ENCODE results near the gene NAPA. TPM values are rescaled to one million over a fixed set of nuclear protein-coding genes. Genes with fewer than 3 reads are reported as not detected.

Gene NAPA
- total RNA-seq, 2 donors from 2014 or later: 124 to 133 TPM

DNA sequence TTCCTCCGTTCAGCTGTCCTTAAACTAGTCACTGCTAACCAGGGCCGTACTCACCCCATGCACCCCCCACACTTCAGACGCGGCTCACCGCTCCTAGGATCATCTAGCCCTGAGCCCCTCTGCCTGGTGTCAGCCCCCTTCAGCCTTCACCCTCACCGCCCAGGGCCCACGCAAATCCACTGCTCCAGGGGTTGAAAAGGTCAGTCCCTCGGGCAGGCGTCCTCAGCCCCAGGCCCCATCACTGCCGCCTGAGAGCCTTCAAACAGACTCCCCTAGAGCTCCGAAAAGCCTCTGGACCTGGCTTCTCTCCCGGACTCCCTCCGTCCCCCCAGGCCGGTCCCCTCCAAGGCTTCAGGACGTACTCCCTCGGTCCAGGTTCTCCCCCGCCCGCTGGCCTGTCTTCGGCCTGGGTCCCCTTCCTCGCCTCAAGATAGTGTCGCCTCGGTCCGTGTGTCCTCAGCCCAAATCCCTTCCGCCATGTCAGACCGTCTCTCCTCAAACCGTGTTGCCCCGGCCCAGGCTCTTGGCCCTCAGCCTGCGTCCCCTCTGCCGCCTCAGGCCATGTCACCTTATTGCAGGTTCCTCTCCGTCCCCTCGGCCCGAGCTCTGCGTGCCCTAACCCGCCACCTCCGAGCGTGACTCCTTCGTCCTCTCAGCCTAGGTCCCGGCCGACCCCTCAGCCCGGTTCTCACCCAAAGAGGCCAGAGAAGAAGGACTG, 553 bp downstream of the NAPA start:
- no peaks in the 10 kb centered on the region for H3K9me3 ChIP-seq (ENCODE audit: control insufficient read depth, low read length, poor library complexity, severe bottlenecking)
- no peaks in the 10 kb centered on the region for H3K27me3 Mint-ChIP-seq
- ATAC-seq (no peak), DNase-seq (no peak)
- peaks cover 10% of the 10 kb centered on the region for H3K36me3 Mint-ChIP-seq (ENCODE audit: low read depth)
- peak overlapping the region; percentile 99 for H3K4me3 Mint-ChIP-seq
- H3K4me1 Mint-ChIP-seq: peaks cover 52% of the 10 kb centered on the region
- H3K27ac Mint-ChIP-seq: peak overlapping the region; percentile 99

DNA sequence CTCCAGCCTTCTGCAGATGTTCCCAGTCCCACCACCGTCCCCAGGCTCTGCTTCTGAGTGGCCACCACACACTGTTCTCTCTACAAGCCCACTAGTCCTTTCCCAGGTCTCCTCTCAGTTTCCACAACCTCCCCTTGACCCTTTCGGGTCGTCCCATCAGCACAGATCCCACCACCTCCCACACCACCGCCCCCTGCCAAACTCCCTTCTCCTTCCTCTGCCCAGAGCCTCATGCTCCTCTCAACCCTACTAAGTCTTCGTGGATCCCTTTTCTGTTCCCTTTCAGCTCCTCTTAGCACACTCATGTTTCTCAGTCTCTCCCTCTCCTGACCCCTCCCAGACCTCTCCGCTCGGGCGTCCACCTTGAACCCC, 1.9 kb downstream of the NAPA start:
- Mint-ChIP-seq H3K4me1 (peaks cover 52% of the 10 kb centered on the region), H3K4me3 (peak overlapping the region; percentile 99), H3K27ac (peak overlapping the region; percentile 99), H3K36me3 (ENCODE audit: low read depth) (peaks cover 10% of the 10 kb centered on the region), H3K27me3 (no peaks in the 10 kb centered on the region)
- DNase-seq (no peak), ATAC-seq (no peak)
- no peaks in the 10 kb centered on the region for H3K9me3 ChIP-seq (ENCODE audit: control insufficient read depth, low read length, poor library complexity, severe bottlenecking)

DNA sequence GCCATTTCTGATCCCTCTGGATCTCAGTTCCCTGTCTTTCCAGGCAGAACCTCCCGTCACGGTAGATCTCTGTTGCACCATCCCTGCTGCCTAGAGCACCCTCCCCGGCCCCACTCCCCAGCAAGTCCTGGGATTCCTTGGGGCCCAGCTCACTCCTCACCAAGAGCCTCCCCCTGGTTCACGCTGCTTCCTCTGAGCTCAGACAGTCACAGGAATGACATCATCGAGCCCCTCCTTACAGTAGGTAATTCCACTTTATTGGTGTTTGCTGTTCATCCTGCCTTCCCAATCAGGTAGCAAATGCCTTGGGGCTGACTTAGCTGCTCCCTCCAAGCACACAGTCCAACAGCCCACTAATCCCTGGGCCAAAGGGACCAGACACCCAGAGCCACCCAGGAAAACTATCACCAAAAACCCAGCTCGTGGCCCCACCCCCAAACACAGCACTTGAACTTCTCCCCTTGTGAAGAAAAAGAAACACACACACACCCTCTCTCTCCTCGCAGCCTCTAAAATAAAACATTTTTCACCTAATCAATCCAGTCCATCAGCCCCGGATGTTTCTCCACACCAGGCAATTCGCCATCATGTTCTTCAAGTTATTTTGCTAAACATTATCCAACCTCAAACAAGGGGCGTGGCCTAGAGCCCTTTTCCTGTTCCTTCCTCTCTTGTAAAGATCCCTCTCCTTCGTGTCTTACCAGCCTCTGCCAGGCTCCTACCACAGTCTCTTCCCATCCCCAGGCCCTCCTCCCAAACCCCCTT, 2.5 kb downstream of the NAPA start:
- ATAC-seq (no peak), DNase-seq (no peak)
- Mint-ChIP-seq H3K36me3 (ENCODE audit: low read depth) (peaks cover 10% of the 10 kb centered on the region), H3K4me3 (peak overlapping the region; percentile 99), H3K27me3 (no peaks in the 10 kb centered on the region), H3K4me1 (peaks cover 52% of the 10 kb centered on the region), H3K27ac (peak overlapping the region; percentile 99)
- H3K9me3 ChIP-seq (ENCODE audit: control insufficient read depth, low read length, poor library complexity, severe bottlenecking): no peaks in the 10 kb centered on the region

DNA sequence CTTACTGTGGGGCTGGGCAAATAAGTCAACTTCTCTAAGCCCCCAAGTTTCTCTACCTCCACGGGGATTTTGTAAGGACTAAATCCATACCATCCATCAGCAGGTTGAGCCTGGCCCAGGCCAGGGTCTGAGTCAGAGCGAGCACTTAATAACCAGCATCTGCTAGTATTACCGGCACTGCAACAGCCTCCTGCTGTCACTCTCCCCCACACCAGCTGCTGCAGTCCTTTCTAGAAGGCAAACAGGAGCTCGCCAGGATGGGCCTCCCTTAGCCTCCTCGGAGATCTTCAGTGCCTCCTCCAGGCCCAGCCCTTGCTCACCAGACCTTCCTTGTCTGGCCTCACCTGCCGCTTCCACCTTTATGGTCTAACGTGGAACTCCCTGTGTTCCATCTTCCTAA, 3.2 kb downstream of the NAPA start:
- Mint-ChIP-seq H3K27ac (peak overlapping the region; percentile 99), H3K4me3 (no peak overlapping the region), H3K36me3 (ENCODE audit: low read depth) (peaks cover 10% of the 10 kb centered on the region), H3K4me1 (peaks cover 52% of the 10 kb centered on the region), H3K27me3 (no peaks in the 10 kb centered on the region)
- DNase-seq: no peak
- no peaks in the 10 kb centered on the region for H3K9me3 ChIP-seq (ENCODE audit: control insufficient read depth, low read length, poor library complexity, severe bottlenecking)
- no peak for ATAC-seq

DNA sequence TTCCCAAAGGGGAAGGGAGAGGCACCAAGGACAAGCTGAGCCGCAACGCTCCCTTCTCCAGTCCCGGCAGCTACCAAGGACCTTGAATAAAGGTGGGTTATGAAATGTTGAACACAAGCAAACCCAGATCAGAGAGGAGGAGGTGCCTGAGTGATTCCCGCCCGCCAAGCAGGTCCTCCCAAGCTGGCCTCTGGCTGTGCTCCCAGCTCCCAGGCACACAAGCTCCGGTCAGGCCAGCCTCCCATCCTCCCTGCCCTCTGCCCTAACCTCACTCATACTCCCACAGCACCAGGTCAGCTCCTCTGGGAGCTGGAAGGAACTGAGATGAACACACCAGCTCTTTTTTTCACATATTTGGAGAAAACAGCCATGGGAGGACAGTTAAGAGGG, 3.7 kb downstream of the NAPA start:
- Mint-ChIP-seq H3K27ac (peak overlapping the region; percentile 11), H3K4me3 (no peak overlapping the region), H3K36me3 (ENCODE audit: low read depth) (peaks cover 10% of the 10 kb centered on the region), H3K27me3 (no peaks in the 10 kb centered on the region), H3K4me1 (peaks cover 48% of the 10 kb centered on the region)
- DNase-seq (no peak), ATAC-seq (no peak)
- H3K9me3 ChIP-seq (ENCODE audit: control insufficient read depth, low read length, poor library complexity, severe bottlenecking): no peaks in the 10 kb centered on the region

DNA sequence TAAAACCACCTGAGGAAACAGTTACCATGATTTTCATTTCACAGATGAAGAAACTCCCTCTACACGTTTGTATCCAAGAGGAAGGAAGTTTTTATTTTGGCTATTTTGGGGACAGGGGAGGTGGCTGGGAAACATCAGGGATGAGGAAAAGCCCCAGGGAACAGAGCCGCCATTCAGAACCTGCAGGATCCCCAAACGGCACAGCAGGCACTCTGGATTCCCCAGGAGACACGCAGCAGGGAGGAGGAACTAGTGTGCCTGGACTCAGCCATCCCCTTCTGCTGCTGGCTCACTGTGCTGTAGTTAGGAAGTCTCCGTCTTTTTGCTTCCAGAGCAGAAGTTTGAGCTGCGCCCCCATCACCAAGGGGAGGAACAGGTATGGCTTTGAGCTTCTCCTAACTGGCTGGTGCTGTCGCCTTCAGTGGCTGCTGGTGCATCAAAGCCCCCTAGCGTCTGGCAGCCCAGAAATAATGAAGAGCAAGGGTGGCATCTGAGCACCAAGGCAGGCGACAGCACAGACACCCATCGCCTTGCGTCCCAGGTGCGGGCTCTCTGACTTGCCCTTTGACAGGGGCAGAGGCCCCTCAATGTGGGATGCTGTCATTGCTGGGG, 4.2 kb downstream of the NAPA start:
- Mint-ChIP-seq H3K4me1 (peaks cover 45% of the 10 kb centered on the region), H3K27me3 (no peaks in the 10 kb centered on the region), H3K27ac (peak overlapping the region; percentile 11)

DNA sequence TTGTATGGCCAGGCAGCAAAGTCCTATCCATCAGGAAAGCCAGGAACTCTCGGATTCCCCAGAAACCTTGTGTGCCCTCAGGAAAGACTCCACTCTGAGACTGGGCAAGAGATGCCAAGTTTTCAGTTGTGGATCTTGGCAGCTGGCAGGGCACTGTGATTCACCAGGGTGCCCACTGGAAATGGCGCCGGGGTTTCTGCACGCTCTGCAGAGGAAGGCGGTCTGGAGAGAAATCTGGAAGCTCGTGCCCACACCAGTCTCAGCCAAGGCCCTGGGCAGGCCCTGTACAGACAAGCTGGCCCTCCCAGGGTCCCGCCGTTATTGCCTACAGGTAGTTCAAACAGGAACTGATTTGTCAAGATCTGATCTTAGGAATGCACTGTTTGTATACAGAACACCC, 4.9 kb downstream of the NAPA start:
- peaks cover 10% of the 10 kb centered on the region for H3K36me3 Mint-ChIP-seq (ENCODE audit: low read depth)
- H3K27ac Mint-ChIP-seq: no peak overlapping the region
- DNase-seq (no peak), ATAC-seq (no peak)
- peaks cover 42% of the 10 kb centered on the region for H3K4me1 Mint-ChIP-seq
- no peak overlapping the region for H3K4me3 Mint-ChIP-seq
- H3K9me3 ChIP-seq (ENCODE audit: control insufficient read depth, low read length, poor library complexity, severe bottlenecking): no peaks in the 10 kb centered on the region
- no peaks in the 10 kb centered on the region for H3K27me3 Mint-ChIP-seq

More for the DNA sequence above, 4.2 kb downstream of the NAPA start:
- ATAC-seq (no peak), DNase-seq (no peak)
- H3K4me3 Mint-ChIP-seq: no peak overlapping the region
- H3K9me3 ChIP-seq (ENCODE audit: control insufficient read depth, low read length, poor library complexity, severe bottlenecking): no peaks in the 10 kb centered on the region
- H3K36me3 Mint-ChIP-seq (ENCODE audit: low read depth): peaks cover 10% of the 10 kb centered on the region

DNA sequence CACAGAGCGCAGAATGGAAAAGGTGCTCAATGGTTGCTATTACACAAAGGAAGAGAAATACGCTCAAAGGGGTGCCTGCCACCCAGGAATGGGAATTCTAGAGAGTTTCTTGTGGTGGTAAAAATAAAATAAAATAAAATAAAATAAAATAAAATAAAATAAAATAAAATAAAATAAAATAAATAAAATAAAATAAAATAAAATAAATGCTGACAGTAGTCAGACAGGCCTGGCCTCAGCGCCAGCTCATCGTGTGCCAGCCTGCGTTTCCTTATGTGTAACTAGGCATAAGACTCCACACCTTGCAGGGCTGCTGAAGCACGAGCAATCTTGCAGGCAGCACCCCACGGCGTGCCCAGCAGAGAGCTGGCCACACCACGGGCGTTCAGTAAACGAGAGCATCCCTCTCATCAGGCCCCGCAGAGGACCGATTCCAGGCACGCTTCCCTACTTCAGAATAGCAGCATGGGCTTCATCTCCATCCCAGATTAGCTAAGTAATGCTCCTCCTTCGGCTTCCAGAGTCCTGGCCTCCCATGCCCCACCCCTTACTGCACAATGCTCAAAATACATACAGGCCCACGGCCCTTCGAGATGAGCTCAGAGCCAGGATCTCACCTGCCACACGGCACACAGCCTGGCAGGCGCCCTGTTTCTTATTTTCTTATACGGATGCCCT, 5.6 kb downstream of the NAPA start:
- H3K36me3 Mint-ChIP-seq (ENCODE audit: low read depth): peaks cover 5% of the 10 kb centered on the region
- H3K27ac Mint-ChIP-seq: no peak overlapping the region
- peaks cover 36% of the 10 kb centered on the region for H3K4me1 Mint-ChIP-seq
- H3K4me3 Mint-ChIP-seq: no peak overlapping the region
- no peak for DNase-seq
- ATAC-seq: no peak
- H3K9me3 ChIP-seq (ENCODE audit: control insufficient read depth, low read length, poor library complexity, severe bottlenecking): no peaks in the 10 kb centered on the region
- no peaks in the 10 kb centered on the region for H3K27me3 Mint-ChIP-seq

DNA sequence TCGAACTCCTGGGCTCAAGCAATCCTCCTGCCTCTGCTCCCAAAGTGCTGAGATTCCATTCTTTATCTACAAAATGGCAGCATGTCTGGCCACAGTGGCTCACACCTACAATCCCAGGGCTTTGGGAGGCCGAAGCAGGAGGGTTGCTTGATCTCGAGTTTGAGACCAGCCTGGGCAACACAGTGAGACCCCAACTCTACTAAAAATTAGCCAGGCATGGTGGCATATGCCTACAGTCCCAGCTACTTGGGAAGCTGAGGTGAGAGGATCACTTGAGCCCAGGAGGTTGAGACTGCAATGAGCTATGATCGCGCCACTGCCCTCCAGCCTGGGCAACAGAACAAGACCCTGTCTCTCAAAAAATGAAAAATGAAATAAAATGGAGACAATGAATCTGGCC, 6.1 kb downstream of the NAPA start:
- DNase-seq (no peak), ATAC-seq (no peak)
- H3K27ac Mint-ChIP-seq: no peak overlapping the region
- no peaks in the 10 kb centered on the region for H3K27me3 Mint-ChIP-seq
- peaks cover 32% of the 10 kb centered on the region for H3K4me1 Mint-ChIP-seq
- H3K36me3 Mint-ChIP-seq (ENCODE audit: low read depth): peaks cover 4% of the 10 kb centered on the region
- H3K4me3 Mint-ChIP-seq: no peak overlapping the region
- H3K9me3 ChIP-seq (ENCODE audit: control insufficient read depth, low read length, poor library complexity, severe bottlenecking): no peaks in the 10 kb centered on the region

DNA sequence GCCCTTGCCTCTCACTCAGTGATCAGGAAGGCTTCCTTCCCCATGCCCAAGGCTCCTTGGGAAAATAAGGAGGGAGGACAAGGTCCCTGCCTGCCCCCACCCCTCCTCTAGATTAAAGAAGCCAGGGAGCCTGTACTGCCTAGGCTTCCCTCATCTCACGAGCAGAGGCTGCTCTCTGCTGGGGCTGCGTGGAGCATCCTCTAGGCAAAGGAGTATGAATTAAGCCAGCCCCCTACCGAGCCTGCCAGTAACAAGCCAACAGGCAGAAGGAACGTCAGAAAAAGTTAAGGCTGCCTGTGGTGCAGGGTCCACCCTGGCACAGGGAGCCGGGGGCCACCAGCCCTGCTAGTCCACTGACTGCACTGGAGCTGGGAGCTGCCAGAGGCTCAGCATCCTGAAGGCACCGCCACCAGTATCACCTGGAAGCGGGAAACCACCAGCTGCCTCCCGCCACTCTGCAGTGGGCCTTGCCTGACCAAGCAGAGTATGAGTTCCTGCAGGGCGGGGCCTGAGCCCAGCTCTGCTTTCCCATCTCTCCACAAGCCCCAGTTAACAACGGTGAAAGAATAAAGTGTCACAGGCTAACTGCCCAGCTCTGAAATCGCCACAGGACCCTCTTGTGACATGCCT, 6.8 kb downstream of the NAPA start:
- DNase-seq (no peak), ATAC-seq (no peak)
- Mint-ChIP-seq H3K36me3 (ENCODE audit: low read depth) (peaks cover 4% of the 10 kb centered on the region), H3K4me1 (peaks cover 30% of the 10 kb centered on the region), H3K4me3 (no peak overlapping the region), H3K27ac (no peak overlapping the region), H3K27me3 (no peaks in the 10 kb centered on the region)
- H3K9me3 ChIP-seq (ENCODE audit: control insufficient read depth, low read length, poor library complexity, severe bottlenecking): no peaks in the 10 kb centered on the region

DNA sequence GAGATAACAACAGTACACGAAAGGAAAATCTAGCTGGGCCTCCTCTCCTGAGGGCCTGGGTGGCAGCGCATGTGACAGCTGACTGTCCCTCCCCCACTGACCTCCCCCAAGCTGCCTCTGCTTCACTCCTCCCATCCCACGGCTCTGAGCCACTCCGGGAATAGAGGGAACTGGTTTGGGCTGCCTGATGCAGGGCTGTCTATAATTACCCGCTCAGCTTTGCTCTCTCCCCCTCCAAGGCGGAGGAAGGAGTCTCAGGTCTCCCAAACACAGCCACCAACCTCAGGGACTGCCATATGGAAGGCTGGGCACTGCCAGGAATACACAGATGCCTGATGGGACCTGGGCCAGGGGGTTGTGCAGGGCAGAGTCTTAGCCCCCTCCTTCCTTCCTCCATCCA, 7.9 kb downstream of the NAPA start:
- no peaks in the 10 kb centered on the region for H3K9me3 ChIP-seq (ENCODE audit: control insufficient read depth, low read length, poor library complexity, severe bottlenecking)
- no peak for ATAC-seq
- Mint-ChIP-seq H3K27ac (peak overlapping the region; percentile 41), H3K4me1 (peaks cover 20% of the 10 kb centered on the region), H3K27me3 (no peaks in the 10 kb centered on the region), H3K4me3 (no peak overlapping the region), H3K36me3 (ENCODE audit: low read depth) (no peaks in the 10 kb centered on the region)
- no peak for DNase-seq

DNA sequence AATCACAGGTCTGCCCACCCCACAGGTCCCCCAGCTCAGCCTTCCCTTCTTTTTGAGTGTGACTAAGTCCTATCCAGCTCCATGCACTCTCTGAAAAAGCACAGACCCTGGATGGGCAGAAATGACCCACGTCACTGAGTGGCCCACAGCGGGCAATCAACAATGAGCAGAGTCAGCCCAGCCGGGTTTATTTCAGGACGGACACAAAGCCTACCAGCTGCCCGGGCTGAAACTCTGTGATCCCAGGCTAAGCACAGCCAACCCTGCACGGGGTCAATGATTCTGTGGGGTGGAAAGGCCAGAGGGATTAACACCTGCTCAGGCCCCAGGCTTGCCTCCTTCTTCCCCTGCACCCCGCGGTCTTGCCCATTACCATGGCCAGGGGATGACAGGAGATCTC, 8.4 kb downstream of the NAPA start:
- Mint-ChIP-seq H3K4me3 (no peak overlapping the region), H3K4me1 (peaks cover 16% of the 10 kb centered on the region), H3K27me3 (no peaks in the 10 kb centered on the region), H3K36me3 (ENCODE audit: low read depth) (no peaks in the 10 kb centered on the region), H3K27ac (no peak overlapping the region)
- DNase-seq (no peak), ATAC-seq (no peak)
- H3K9me3 ChIP-seq (ENCODE audit: control insufficient read depth, low read length, poor library complexity, severe bottlenecking): no peaks in the 10 kb centered on the region

DNA sequence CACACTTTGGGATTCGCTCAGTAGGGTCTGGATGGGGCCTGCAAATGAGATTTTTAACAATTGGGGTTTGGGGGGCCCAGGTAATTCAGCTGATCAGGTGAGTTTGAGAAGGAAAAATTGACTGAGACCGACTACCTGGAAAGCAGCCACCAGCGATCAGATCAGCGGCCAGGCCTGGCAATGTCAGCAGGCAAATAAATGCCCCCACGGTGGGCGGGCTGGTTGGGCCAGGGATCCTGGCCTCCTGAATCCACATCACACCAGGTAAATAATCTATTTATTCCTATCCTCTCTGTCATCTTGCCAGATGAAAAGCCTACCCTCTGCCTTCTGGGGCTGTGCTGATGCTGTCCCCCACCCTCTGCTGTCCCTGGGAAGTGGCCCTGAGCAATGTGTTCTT, 9.4 kb downstream of the NAPA start:
- DNase-seq (no peak), ATAC-seq (no peak)
- H3K4me3 Mint-ChIP-seq: no peak overlapping the region
- no peak overlapping the region for H3K27ac Mint-ChIP-seq
- H3K36me3 Mint-ChIP-seq (ENCODE audit: low read depth): no peaks in the 10 kb centered on the region
- peaks cover 15% of the 10 kb centered on the region for H3K4me1 Mint-ChIP-seq
- H3K27me3 Mint-ChIP-seq: no peaks in the 10 kb centered on the region
- no peaks in the 10 kb centered on the region for H3K9me3 ChIP-seq (ENCODE audit: control insufficient read depth, low read length, poor library complexity, severe bottlenecking)
